ENCODE results near the gene FAM234B.

DNA sequence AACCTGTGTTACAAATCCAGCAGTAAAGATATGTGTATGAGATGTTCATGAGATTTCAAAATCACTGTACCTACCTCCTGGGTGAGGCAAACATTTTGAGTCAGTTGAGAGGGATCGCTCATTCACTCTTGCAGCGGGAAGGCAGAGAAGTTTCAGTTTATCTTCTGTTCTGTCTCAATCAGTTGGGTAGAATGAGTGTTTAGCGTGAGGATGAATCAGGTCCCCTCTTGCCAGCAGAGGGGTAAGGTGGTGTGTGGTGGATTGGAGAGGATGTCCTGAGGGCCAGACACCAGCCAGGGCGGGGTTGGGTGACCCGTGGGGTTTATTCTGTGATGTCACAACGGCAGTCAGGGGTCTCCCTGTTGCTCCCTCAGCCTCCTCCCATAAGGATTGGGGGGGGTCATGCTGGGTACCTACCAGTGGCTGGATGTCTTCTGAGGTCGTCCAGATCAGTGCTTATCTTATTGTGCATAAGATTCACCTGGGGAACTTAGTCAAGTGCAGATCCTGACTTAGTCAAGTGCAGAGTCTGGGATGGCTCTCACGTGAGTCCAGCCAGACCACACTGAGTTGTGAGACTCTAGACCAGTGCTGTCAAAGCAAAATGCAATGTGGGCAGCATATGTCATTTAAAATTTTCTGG lies 59.3 kb downstream of the FAM234B start, which contains the start of gene GSG1:
- TF ChIP-seq, protein P1, sequence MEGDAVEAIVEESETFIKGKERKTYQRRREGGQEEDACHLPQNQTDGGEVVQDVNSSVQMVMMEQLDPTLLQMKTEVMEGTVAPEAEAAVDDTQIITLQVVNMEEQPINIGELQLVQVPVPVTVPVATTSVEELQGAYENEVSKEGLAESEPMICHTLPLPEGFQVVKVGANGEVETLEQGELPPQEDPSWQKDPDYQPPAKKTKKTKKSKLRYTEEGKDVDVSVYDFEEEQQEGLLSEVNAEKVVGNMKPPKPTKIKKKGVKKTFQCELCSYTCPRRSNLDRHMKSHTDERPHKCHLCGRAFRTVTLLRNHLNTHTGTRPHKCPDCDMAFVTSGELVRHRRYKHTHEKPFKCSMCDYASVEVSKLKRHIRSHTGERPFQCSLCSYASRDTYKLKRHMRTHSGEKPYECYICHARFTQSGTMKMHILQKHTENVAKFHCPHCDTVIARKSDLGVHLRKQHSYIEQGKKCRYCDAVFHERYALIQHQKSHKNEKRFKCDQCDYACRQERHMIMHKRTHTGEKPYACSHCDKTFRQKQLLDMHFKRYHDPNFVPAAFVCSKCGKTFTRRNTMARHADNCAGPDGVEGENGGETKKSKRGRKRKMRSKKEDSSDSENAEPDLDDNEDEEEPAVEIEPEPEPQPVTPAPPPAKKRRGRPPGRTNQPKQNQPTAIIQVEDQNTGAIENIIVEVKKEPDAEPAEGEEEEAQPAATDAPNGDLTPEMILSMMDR (IDR thresholded peaks at IDR 0.05; ENCODE audit: control extremely low read depth in 1 of 3, insufficient read depth in 1 of 3, low read depth in 1 of 3, low read length in 3 of 3): no peak
- TF ChIP-seq E2F6 (IDR thresholded peaks at IDR 0.05) (no peak), RBBP5 (IDR thresholded peaks at IDR 0.05; ENCODE audit: borderline replicate concordance, low read depth, low read length) (no peak), JUN (IDR thresholded peaks at IDR 0.05; ENCODE audit: low read depth, low read length) (no peak), BCL11A (IDR thresholded peaks at IDR 0.05; ENCODE audit: low read depth in 2 of 2, low read length in 2 of 2) (no peak), CEBPB (IDR thresholded peaks at IDR 0.05; ENCODE audit: low read depth, low read length) (no peak), MAX (IDR thresholded peaks at IDR 0.05) (no peak), POLR2A (IDR thresholded peaks at IDR 0.05; ENCODE audit: control extremely low read depth in 1 of 2, low read depth in 2 of 2, low read length in 2 of 2) (no peak), RNF2 (IDR thresholded peaks at IDR 0.05; ENCODE audit: borderline replicate concordance, low read depth, low read length, missing control alignments, poor library complexity, severe bottlenecking) (no peak), SRF (IDR thresholded peaks at IDR 0.05; ENCODE audit: low read depth, low read length) (no peak), SIX5 (IDR thresholded peaks at IDR 0.05; ENCODE audit: low read depth, low read length) (no peak), YY1 (IDR thresholded peaks at IDR 0.05; ENCODE audit: low read depth, low read length) (no peak), POLR2AphosphoS5 (IDR thresholded peaks at IDR 0.05; ENCODE audit: low read depth, low read length) (no peak), CREB1 (IDR thresholded peaks at IDR 0.05) (no peak)
